K562 (cell line): ENCODE measurements around the gene UPK3A. TPM values are rescaled to one million over a fixed set of nuclear protein-coding genes. Genes with fewer than 3 reads are reported as not detected.

Experiments
- BACH1 ChIP-seq: fragments of 200-800 bp; sonication (Bioruptor generic); IDR thresholded peaks from 2 replicates; pipeline ENCODE4 v1.6.1; 2016; ENCODE audit warnings: missing genetic modification characterization, missing compliant biosample characterization
- CHD7 ChIP-seq: fragments of 200-600 bp; sonication (generic); IDR thresholded peaks from one replicate; pipeline ENCODE4 v1.6.1; 2012; ENCODE audit warnings: mild to moderate bottlenecking, low read depth, low read length, inconsistent platforms
- FOXO4 ChIP-seq: fragments of 450-650 bp; formaldehyde crosslinking; IDR thresholded peaks from 2 replicates; pipeline ENCODE4 v1.4.0; 2020; ENCODE audit warnings: mild to moderate bottlenecking, moderate library complexity
- HNRNPUL1 ChIP-seq: fragments of 200-400 bp; formaldehyde crosslinking; IDR thresholded peaks from 2 replicates; pipeline ENCODE4 v1.6.1; 2017; ENCODE audit warnings: low read length
- MTA2 ChIP-seq: fragments of 450-650 bp; IDR thresholded peaks from 2 replicates; pipeline ENCODE4 v1.6.1; 2016; ENCODE audit warnings: low read depth
- NFRKB ChIP-seq: fragments of 450-650 bp; IDR thresholded peaks from 2 replicates; pipeline ENCODE4 v1.6.1; 2016; ENCODE audit warnings: low read depth
- PBX2 ChIP-seq, 2 experiments: IDR thresholded peaks in 1 of 2; conservative IDR thresholded peaks in 1 of 2; 2 replicates each; pipeline ENCODE4 v1.6.1; 2016; ENCODE audit warnings: low read depth in 2 of 2, mild to moderate bottlenecking in 1 of 2, missing compliant biosample characterization in 1 of 2, missing genetic modification characterization in 1 of 2, moderate library complexity in 1 of 2
- SMARCC2 ChIP-seq: fragments of 450-650 bp; IDR thresholded peaks from 2 replicates; pipeline ENCODE4 v1.6.1; 2017; ENCODE audit warnings: antibody characterized with exemption, moderate library complexity, mild to moderate bottlenecking, low read depth
- SOX6 ChIP-seq: fragments of 450-650 bp; IDR thresholded peaks from 2 replicates; pipeline ENCODE4 v1.6.1; 2014; ENCODE audit warnings: mild to moderate bottlenecking
- SRSF9 ChIP-seq: fragments of 200-400 bp; formaldehyde crosslinking; IDR thresholded peaks from 2 replicates; pipeline ENCODE4 v1.6.1; 2017; ENCODE audit warnings: low read depth, low read length, borderline replicate concordance
- XRCC5 ChIP-seq: fragments of 200-400 bp; formaldehyde crosslinking; IDR thresholded peaks from 2 replicates; pipeline ENCODE4 v1.6.1; 2017; ENCODE audit warnings: low read depth, mild to moderate bottlenecking, low read length
- ZNF561 ChIP-seq: fragments of 450-650 bp; formaldehyde crosslinking; conservative IDR thresholded peaks from 2 replicates; pipeline ENCODE4 v1.4.0; 2020; ENCODE audit warnings: mild to moderate bottlenecking, moderate library complexity
- polyA plus RNA-seq, 8 experiments: library from polyadenylated mRNA; depleted of rRNA in 4 of 8; stranded (reverse) in 5 of 8; unstranded in 3 of 8; fragments of >200 nt; fragmentation: Nextera tagmentation in 2 of 8; fragmentation: Illumina TruSeq in 1 of 8; extraction: Ambion mirVana in 2 of 8; extraction: Trizol in 1 of 8; gene quantifications; 2 replicates each; pipeline versions ENCODE4 v1.2.1 to v1.2.3, GENCODE V29; 2011 to 2014; ENCODE audit warnings: inconsistent platforms in 1 of 8, missing spikeins in 1 of 8
- total RNA-seq, 7 experiments: library from RNA; depleted of rRNA in 6 of 7; stranded (reverse); fragments of >200 nt in 6 of 7; fragmentation: Illumina TruSeq in 2 of 7; extraction: Trizol in 2 of 7; gene quantifications; 2 replicates each; pipeline versions ENCODE4 v1.2.1 to v1.2.3, GENCODE V29; 2011 to 2021; ENCODE audit warnings: low replicate concordance in 1 of 7

Gene UPK3A
- total and polyA plus RNA-seq, 9 of the 15 experiments (the other 6 are each of a cell fraction or from before 2014, with no cell fraction given): not detected

- TF ChIP-seq CHD7 (no peak), HNRNPUL1 (no peak), BACH1 (tag) (no peak), FOXO4 (CRISPR knock-in tag) (no peak), PBX2 (CRISPR knock-in tag; IDR thresholded peaks at IDR 0.05; ENCODE audit: low read depth) (no peak), PBX2 (tag; conservative IDR thresholded peaks at IDR 0.05; ENCODE audit: low read depth) (no peak), MTA2 (peak; percentile 48; the same call in 1 of the 2 replicates), NFRKB (peak; percentile 83), SMARCC2 (no peak), SOX6 (peak; percentile 83), SRSF9 (no peak), XRCC5 (no peak), ZNF561 (CRISPR knock-in tag) (no peak)
Measured at GRCh38 chr22:45314054-45314721, 29.4 kb downstream of the UPK3A start (continued).
